HEK293 (cell line): ENCODE measurements around the gene TCF21.

Experiments
- CTCF ChIA-PET: fragments of 350-600 bp; formaldehyde crosslinking; extraction: SDS; loops from one replicate; lab custom pipeline; 2021; ENCODE audit warnings: antibody characterized with exemption; lab: Yijun Ruan, JAX
- POLR2A ChIA-PET: fragments of 300-600 bp; formaldehyde crosslinking; extraction: SDS; loops from one replicate; lab custom pipeline; 2020; ENCODE audit warnings: antibody characterized with exemption, inconsistent platforms; lab: Yijun Ruan, JAX
- H3K27ac ChIP-seq: fragments of 200-500 bp; sonication (Bioruptor generic); 2 replicates; pipeline ENCODE4 v1.5.1; 2014; ENCODE audit warnings: low read depth, low read length, control low read depth, inconsistent platforms; ENCODE audit errors: extremely low read depth
- H3K36me3 ChIP-seq, 2 experiments: fragments of 200-500 bp in 1 of 2; sonication (Bioruptor generic) in 1 of 2; 1 replicate in 1 of 2; 2 replicates in 1 of 2; pipeline ENCODE4 v1.5.1; 2014 to 2017; ENCODE audit warnings: inconsistent platforms in 2 of 2, low read length in 2 of 2; ENCODE audit not compliant: control insufficient read depth in 2 of 2, insufficient read depth in 1 of 2
- H3K4me1 ChIP-seq: fragments of 200-500 bp; sonication (Bioruptor generic); 2 replicates; pipeline ENCODE4 v1.5.1; 2014; ENCODE audit warnings: mild to moderate bottlenecking, low read length, inconsistent platforms; ENCODE audit not compliant: control insufficient read depth, insufficient read depth
- H3K4me3 ChIP-seq: 2 replicates; pipeline ENCODE4 v1.5.1; 2011; ENCODE audit warnings: low read depth, mild to moderate bottlenecking, control low read depth, low read length, moderate library complexity
- H3K9me3 ChIP-seq: fragments of 200-500 bp; sonication (Bioruptor generic); 2 replicates; pipeline ENCODE4 v1.5.1; 2014; ENCODE audit warnings: low read depth, low read length, inconsistent platforms; ENCODE audit not compliant: control insufficient read depth, insufficient read depth
- CTCF ChIP-seq: fragments of 450-650 bp; formaldehyde crosslinking; IDR thresholded peaks from 2 replicates; pipeline ENCODE4 v1.5.1; 2016; ENCODE audit warnings: missing biosample characterization, missing genetic modification characterization
- EGR2 ChIP-seq: fragments of 450-650 bp; formaldehyde crosslinking; IDR thresholded peaks from 2 replicates; pipeline ENCODE4 v1.5.1; 2016; ENCODE audit warnings: low read depth, missing biosample characterization, missing genetic modification characterization
- KLF1 ChIP-seq: fragments of 450-650 bp; formaldehyde crosslinking; IDR thresholded peaks from 2 replicates; pipeline ENCODE4 v1.5.1; 2016; ENCODE audit warnings: missing biosample characterization, missing genetic modification characterization
- KLF17 ChIP-seq: fragments of 450-650 bp; formaldehyde crosslinking; IDR thresholded peaks from 2 replicates; pipeline ENCODE4 v1.5.1; 2016; ENCODE audit warnings: missing biosample characterization, missing genetic modification characterization
- PRDM1 ChIP-seq: fragments of 450-650 bp; formaldehyde crosslinking; IDR thresholded peaks from 2 replicates; pipeline ENCODE4; 2016; ENCODE audit warnings: missing biosample characterization, missing genetic modification characterization
- PRDM10 ChIP-seq: fragments of 450-650 bp; formaldehyde crosslinking; IDR thresholded peaks from 2 replicates; pipeline ENCODE4 v1.5.1; 2016; ENCODE audit warnings: missing biosample characterization, missing genetic modification characterization
- PRDM4 ChIP-seq: fragments of 450-650 bp; formaldehyde crosslinking; IDR thresholded peaks from 2 replicates; pipeline ENCODE4 v1.5.1; 2017; ENCODE audit warnings: missing biosample characterization, missing genetic modification characterization
- ZBTB17 ChIP-seq: fragments of 450-650 bp; formaldehyde crosslinking; IDR thresholded peaks from 2 replicates; pipeline ENCODE4 v1.5.1; 2016; ENCODE audit warnings: missing biosample characterization, missing genetic modification characterization
- ZBTB21 ChIP-seq: fragments of 450-650 bp; formaldehyde crosslinking; IDR thresholded peaks from 2 replicates; pipeline ENCODE4 v1.5.1; 2017; ENCODE audit warnings: missing biosample characterization, missing genetic modification characterization
- ZFHX2 ChIP-seq: fragments of 450-650 bp; formaldehyde crosslinking; conservative IDR thresholded peaks from 2 replicates; pipeline ENCODE4 v1.5.1; 2016; ENCODE audit warnings: missing biosample characterization, missing genetic modification characterization
- ZNF335 ChIP-seq: fragments of 450-650 bp; formaldehyde crosslinking; conservative IDR thresholded peaks from 2 replicates; pipeline ENCODE4 v1.5.1; 2016; ENCODE audit warnings: missing biosample characterization, missing genetic modification characterization
- ZNF518A ChIP-seq: fragments of 450-650 bp; formaldehyde crosslinking; conservative IDR thresholded peaks from 2 replicates; pipeline ENCODE4 v1.5.1; 2016; ENCODE audit warnings: low read depth, missing biosample characterization, missing genetic modification characterization
- ZNF596 ChIP-seq: fragments of 450-650 bp; IDR thresholded peaks from 2 replicates; pipeline ENCODE4 v1.5.0; 2018; ENCODE audit warnings: missing biosample characterization, mild to moderate bottlenecking, missing genetic modification characterization, moderate library complexity
- ZNF660 ChIP-seq: fragments of 450-650 bp; IDR thresholded peaks from 2 replicates; pipeline ENCODE4 v1.5.1; 2018; ENCODE audit warnings: missing biosample characterization, mild to moderate bottlenecking, missing genetic modification characterization
- ZSCAN30 ChIP-seq: fragments of 450-650 bp; IDR thresholded peaks from 2 replicates; pipeline ENCODE4 v1.5.1; 2018; ENCODE audit warnings: missing biosample characterization, mild to moderate bottlenecking, missing genetic modification characterization, moderate library complexity
- ZXDB ChIP-seq: fragments of 450-650 bp; formaldehyde crosslinking; IDR thresholded peaks from 2 replicates; pipeline ENCODE4 v1.5.1; 2016; ENCODE audit warnings: missing biosample characterization, missing genetic modification characterization

Gene TCF21

GRCh38 chr6:133893946-133894345 is 5.0 kb downstream of the TCF21 start:
- Histone ChIP-seq H3K4me1 (peaks cover 16% of the 10 kb centered on the region), H3K36me3 (no peaks in the 10 kb centered on the region), H3K4me3 (no peak overlapping the region), H3K9me3 (no peaks in the 10 kb centered on the region), H3K27ac (no peak overlapping the region)
- ChIA-PET CTCF (interaction anchor here (0.7 to 3.6 kb wide), 5 partner anchors 27 to 377 kb away, joined by 3 to 16 read pairs (median 5); no protein-coding TSS in a partner anchor), POLR2A (no interaction called here)
- TF ChIP-seq ZNF660 (no peak), PRDM1 (tag by site-specific recombination) (peak; percentile 30; the same call in 1 of the 2 replicates)

GRCh38 chr6:133894369-133894768 is 5.5 kb downstream of the TCF21 start:
- TF ChIP-seq EGR2 (tag by site-specific recombination): peak; percentile 71
- TF ChIP-seq KLF1 (tag by site-specific recombination): peak; percentile 40; the same call in 1 of the 2 replicates
- TF ChIP-seq KLF17 (tag by site-specific recombination): no peak
- TF ChIP-seq ZSCAN30: no peak
- TF ChIP-seq ZFHX2: peak; percentile 81
- H3K4me3 ChIP-seq: no peak overlapping the region
- no peaks in the 10 kb centered on the region for H3K9me3 ChIP-seq
- H3K27ac ChIP-seq: no peak overlapping the region
- H3K4me1 ChIP-seq: peaks cover 16% of the 10 kb centered on the region
- H3K36me3 ChIP-seq: no peaks in the 10 kb centered on the region
- CTCF ChIA-PET: interaction anchor here (0.7 to 3.6 kb wide), 6 partner anchors 22 to 207 kb away, joined by 3 to 16 read pairs (median 3); no protein-coding TSS in a partner anchor
- POLR2A ChIA-PET: interaction anchor here (0.6 kb wide), 1 partner anchor 487 kb away, joined by 4 read pairs; no protein-coding TSS in a partner anchor

- Histone ChIP-seq H3K4me1 (peaks cover 16% of the 10 kb centered on the region), H3K4me3 (no peak overlapping the region), H3K36me3 (no peaks in the 10 kb centered on the region), H3K9me3 (no peaks in the 10 kb centered on the region), H3K27ac (no peak overlapping the region)
- POLR2A ChIA-PET: interaction anchor here (0.6 kb wide), 1 partner anchor 488 kb away, joined by 4 read pairs; no protein-coding TSS in a partner anchor
- CTCF ChIA-PET: interaction anchor here (0.6 to 3.6 kb wide), 7 partner anchors 22 to 207 kb away, joined by 3 to 16 read pairs (median 3); no protein-coding TSS in a partner anchor
- peak; percentile 61; the same call in 1 of the 2 replicates for TF ChIP-seq ZNF596 (tag by site-specific recombination)
- peak; percentile 42 for TF ChIP-seq ZXDB (tag by site-specific recombination)
- TF ChIP-seq ZNF518A: 0 out of 2 replicates have a peak, but pooled peaks have one; percentile 22
- TF ChIP-seq PRDM4 (tag by site-specific recombination): 0 out of 2 replicates have a peak, but pooled peaks have one; percentile 26
- TF ChIP-seq ZNF335 (tag by site-specific recombination): peak; percentile 41
- TF ChIP-seq PRDM10: peak; percentile 79
- 0 out of 2 replicates have a peak, but pooled peaks have one; percentile 20 for TF ChIP-seq ZBTB17
- TF ChIP-seq CTCF (tag by site-specific recombination): no peak
- no peak for TF ChIP-seq ZBTB21 (tag by site-specific recombination)
Measured at GRCh38 chr6:133894795-133895358, 6.0 kb downstream of the TCF21 start.
